K562 (cell line): Measurements from ENCODE around the gene ALB. TPM values are rescaled to one million over a fixed set of nuclear protein-coding genes. Genes with fewer than 3 reads are reported as not detected.

Experiments used
- ATAC-seq: fragments of 200-7000 bp; cut with Tn5 transposase; 3 replicates; pipeline ENCODE4 v1.9.1; 2020; ENCODE audit warnings: moderate library complexity
- BruUV-seq: library from RNA; stranded (reverse); fragments of 400-500 nt; replicated peaks from 2 replicates; lab custom pipeline; 2021; lab: Mats Ljungman, UMichigan
- CTCF ChIA-PET: fragments of 300-600 bp; formaldehyde crosslinking; extraction: SDS; loops from one replicate; lab custom pipeline; 2021; ENCODE audit warnings: low intra/inter-chr PET ratio; lab: Yijun Ruan, JAX
- POLR2A ChIA-PET: fragments of 300-600, 350-650 bp; sonication (Branson Sonifier 250); formaldehyde crosslinking; extraction: SDS; loops from one replicate; lab custom pipeline; 2021; ENCODE audit warnings: antibody characterized with exemption, inconsistent platforms; lab: Yijun Ruan, JAX
- DNase-seq, 4 experiments: peaks; one replicate each; pipeline versions ENCODE4 v3.0.0 to v3.0.0-alpha.2; 2011 to 2018; ENCODE audit warnings: low spot score in 3 of 4, mixed read lengths in 3 of 4; ENCODE audit errors: extremely low read depth in 1 of 4
- FAIRE-seq: peaks from 2 replicates; lab custom pipeline; 2011; peaks lifted over from hg19 to GRCh38; lab: Jason Lieb, UNC
- H2AFZ ChIP-seq: 2 replicates; pipeline ENCODE4 v1.6.0; 2011; ENCODE audit warnings: low read depth, low read length, control low read depth, inconsistent platforms
- H3K27ac ChIP-seq: fragments of 200-600 bp; 3 replicates; pipeline ENCODE4 v1.8.0; 2011; ENCODE audit warnings: low read depth, mild to moderate bottlenecking, control low read depth, inconsistent platforms, low read length, moderate library complexity, mixed read lengths; ENCODE audit errors: extremely low read depth
- H3K27me3 ChIP-seq, 2 experiments: fragments of 300-600 bp in 1 of 2; 2 replicates in 1 of 2; 3 replicates in 1 of 2; pipeline versions ENCODE4 v1.6.0 to v1.8.0; 2011; ENCODE audit warnings: inconsistent platforms in 2 of 2, low read length in 2 of 2, mild to moderate bottlenecking in 1 of 2, mixed read lengths in 1 of 2, moderate library complexity in 1 of 2; ENCODE audit not compliant: control insufficient read depth in 2 of 2, insufficient read depth in 2 of 2
- H3K36me3 ChIP-seq: fragments of 300-600 bp; 3 replicates; pipeline ENCODE4 v1.8.0; 2011; ENCODE audit warnings: mild to moderate bottlenecking, low read length, inconsistent platforms; ENCODE audit not compliant: control insufficient read depth, insufficient read depth
- H3K4me1 ChIP-seq, 2 experiments: fragments of 200-600 bp in 1 of 2; replicated peaks in 1 of 2; 2 replicates in 1 of 2; 3 replicates in 1 of 2; pipeline versions ENCODE4 v1.5.1 to v1.8.0; 2011; ENCODE audit warnings: inconsistent platforms in 2 of 2, low read length in 2 of 2, mild to moderate bottlenecking in 1 of 2, mixed read lengths in 1 of 2, moderate library complexity in 1 of 2; ENCODE audit not compliant: control insufficient read depth in 2 of 2, insufficient read depth in 2 of 2
- H3K4me2 ChIP-seq: 2 replicates; pipeline ENCODE4 v1.6.1; 2011; ENCODE audit warnings: low read length, control low read depth, inconsistent platforms, mixed read lengths; ENCODE audit not compliant: insufficient read depth
- H3K4me3 ChIP-seq: fragments of 200-600 bp; sonication (generic), shearing (Covaris generic); 2 replicates; pipeline ENCODE4 v1.5.1; 2016; ENCODE audit warnings: control low read depth, inconsistent platforms
- H3K79me2 ChIP-seq: fragments of 200-600 bp; 3 replicates; pipeline ENCODE4 v1.8.0; 2011; ENCODE audit warnings: low read length, inconsistent platforms; ENCODE audit not compliant: control insufficient read depth, insufficient read depth
- H3K9ac ChIP-seq, 2 experiments: 2 replicates each; pipeline versions ENCODE4 v1.6.0 to v1.6.1; 2011; ENCODE audit warnings: low read depth in 2 of 2, low read length in 2 of 2, control low read depth in 1 of 2, inconsistent platforms in 1 of 2, mild to moderate bottlenecking in 1 of 2, mixed read lengths in 1 of 2; ENCODE audit not compliant: insufficient read depth in 1 of 2
- H3K9me1 ChIP-seq: one replicate; pipeline ENCODE4 v1.6.0; 2011; ENCODE audit warnings: inconsistent platforms, mild to moderate bottlenecking, low read length, moderate library complexity; ENCODE audit not compliant: control insufficient read depth, insufficient read depth
- H3K9me3 ChIP-seq: replicated peaks from 2 replicates; pipeline ENCODE4 v1.5.1; 2011; ENCODE audit warnings: low read depth, low read length, inconsistent platforms; ENCODE audit not compliant: control insufficient read depth, insufficient read depth
- H4K20me1 ChIP-seq: replicated peaks from 2 replicates; pipeline ENCODE4 v1.6.1; 2011; ENCODE audit warnings: low read length, inconsistent platforms, mixed read lengths; ENCODE audit not compliant: control insufficient read depth, insufficient read depth
- WGBS: fragments of 100-300 bp; shearing (Covaris generic); methylation state at CpG from one replicate; pipeline ENCODE4 v1.1.6; 2016; ENCODE audit warnings: low coverage, mixed read lengths; ENCODE audit not compliant: insufficient coverage; ENCODE audit errors: missing lambda C conversion rate; 5-methylcytosine and 5-hydroxymethylcytosine counted together
- in situ Hi-C: fragments of 300-500 bp; cut with MboI; formaldehyde crosslinking; loops from 4 replicates; pipeline ENCODE4 v1.15.0; 2018; ENCODE audit warnings: inconsistent platforms, mixed read lengths
- intact Hi-C: fragments of 100-400 bp; cut with micrococcal nuclease; formaldehyde crosslinking; loops from 2 replicates; pipeline ENCODE4 v1.14.2; 2022
- polyA plus RNA-seq, 8 experiments: library from polyadenylated mRNA; depleted of rRNA in 4 of 8; stranded (reverse) in 5 of 8; unstranded in 3 of 8; fragments of >200 nt; fragmentation: Nextera tagmentation in 2 of 8; fragmentation: Illumina TruSeq in 1 of 8; extraction: Ambion mirVana in 2 of 8; extraction: Trizol in 1 of 8; gene quantifications; 2 replicates each; pipeline versions ENCODE4 v1.2.1 to v1.2.3, GENCODE V29; 2011 to 2014; ENCODE audit warnings: inconsistent platforms in 1 of 8, missing spikeins in 1 of 8
- total RNA-seq, 7 experiments: library from RNA; depleted of rRNA in 6 of 7; stranded (reverse); fragments of >200 nt in 6 of 7; fragmentation: Illumina TruSeq in 2 of 7; extraction: Trizol in 2 of 7; gene quantifications; 2 replicates each; pipeline versions ENCODE4 v1.2.1 to v1.2.3, GENCODE V29; 2011 to 2021; ENCODE audit warnings: low replicate concordance in 1 of 7
- TF ChIP-seq, protein P1 (sequence below): sonication (generic); formaldehyde crosslinking; IDR thresholded peaks from 2 replicates; pipeline ENCODE4 v1.8.1; 2022; ENCODE audit warnings: missing genetic modification reagents
- TF ChIP-seq, protein P2 (sequence below): sonication (generic); formaldehyde crosslinking; IDR thresholded peaks from 2 replicates; pipeline ENCODE4 v1.8.0; 2022; ENCODE audit warnings: mild to moderate bottlenecking, missing genetic modification reagents, borderline replicate concordance
- TF ChIP-seq, protein P3 (sequence below), 2 experiments: fragments of 450-650 bp in 1 of 2; sonication (generic) in 1 of 2; formaldehyde crosslinking in 1 of 2; IDR thresholded peaks; 2 replicates each; pipeline versions ENCODE4 v1.7.1 to v1.9.0; 2016 to 2022; ENCODE audit warnings: inconsistent platforms in 1 of 2, mild to moderate bottlenecking in 1 of 2, missing genetic modification reagents in 1 of 2
- TF ChIP-seq, protein P4 (sequence below): fragments of 450-650 bp; formaldehyde crosslinking; IDR thresholded peaks from 2 replicates; pipeline ENCODE4 v1.4.0; 2020; ENCODE audit warnings: mild to moderate bottlenecking, moderate library complexity

ALB gene
- total and polyA plus RNA-seq, 9 of the 15 experiments (the other 6 are each of a cell fraction or from before 2014, with no cell fraction given), result 0.04 to 18.5 (median 0.20) TPM; not detected in 2

DNA sequence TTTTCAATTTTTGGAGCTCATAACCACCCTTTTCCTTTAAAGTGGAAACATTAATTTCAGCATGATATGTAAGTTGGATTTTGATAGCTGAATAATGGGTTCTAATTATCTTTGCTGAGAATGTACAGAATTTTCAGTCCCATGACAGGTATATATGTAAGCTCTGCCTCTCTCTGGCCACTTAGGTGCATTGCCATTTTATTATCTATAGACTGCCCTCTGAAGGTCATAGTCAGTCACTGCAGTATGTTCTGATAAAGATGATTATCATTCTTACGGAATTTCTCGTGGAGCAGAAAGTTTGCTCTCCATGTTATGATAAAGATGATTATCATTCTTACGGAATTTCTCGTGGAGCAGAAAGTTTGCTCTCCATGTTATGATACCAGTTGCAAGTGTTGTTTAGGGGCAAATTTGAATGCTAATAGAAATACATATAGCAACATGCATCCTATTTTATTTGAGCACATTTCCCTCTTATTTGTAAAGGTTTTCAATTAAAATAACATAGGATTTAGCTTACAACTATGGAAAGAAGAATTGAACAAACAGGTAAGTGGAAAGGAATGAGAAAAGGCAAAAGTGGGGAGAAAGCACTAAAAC lies 42.4 kb downstream of the ALB start (continued):
- TF ChIP-seq, protein P1, sequence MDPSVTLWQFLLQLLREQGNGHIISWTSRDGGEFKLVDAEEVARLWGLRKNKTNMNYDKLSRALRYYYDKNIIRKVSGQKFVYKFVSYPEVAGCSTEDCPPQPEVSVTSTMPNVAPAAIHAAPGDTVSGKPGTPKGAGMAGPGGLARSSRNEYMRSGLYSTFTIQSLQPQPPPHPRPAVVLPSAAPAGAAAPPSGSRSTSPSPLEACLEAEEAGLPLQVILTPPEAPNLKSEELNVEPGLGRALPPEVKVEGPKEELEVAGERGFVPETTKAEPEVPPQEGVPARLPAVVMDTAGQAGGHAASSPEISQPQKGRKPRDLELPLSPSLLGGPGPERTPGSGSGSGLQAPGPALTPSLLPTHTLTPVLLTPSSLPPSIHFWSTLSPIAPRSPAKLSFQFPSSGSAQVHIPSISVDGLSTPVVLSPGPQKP, result no peak
- TF ChIP-seq, protein P2, sequence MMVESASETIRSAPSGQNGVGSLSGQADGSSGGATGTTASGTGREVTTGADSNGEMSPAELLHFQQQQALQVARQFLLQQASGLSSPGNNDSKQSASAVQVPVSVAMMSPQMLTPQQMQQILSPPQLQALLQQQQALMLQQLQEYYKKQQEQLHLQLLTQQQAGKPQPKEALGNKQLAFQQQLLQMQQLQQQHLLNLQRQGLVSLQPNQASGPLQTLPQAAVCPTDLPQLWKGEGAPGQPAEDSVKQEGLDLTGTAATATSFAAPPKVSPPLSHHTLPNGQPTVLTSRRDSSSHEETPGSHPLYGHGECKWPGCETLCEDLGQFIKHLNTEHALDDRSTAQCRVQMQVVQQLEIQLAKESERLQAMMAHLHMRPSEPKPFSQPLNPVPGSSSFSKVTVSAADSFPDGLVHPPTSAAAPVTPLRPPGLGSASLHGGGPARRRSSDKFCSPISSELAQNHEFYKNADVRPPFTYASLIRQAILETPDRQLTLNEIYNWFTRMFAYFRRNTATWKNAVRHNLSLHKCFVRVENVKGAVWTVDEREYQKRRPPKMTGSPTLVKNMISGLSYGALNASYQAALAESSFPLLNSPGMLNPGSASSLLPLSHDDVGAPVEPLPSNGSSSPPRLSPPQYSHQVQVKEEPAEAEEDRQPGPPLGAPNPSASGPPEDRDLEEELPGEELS (CRISPR knock-in tag), result no peak
- TF ChIP-seq, all 486 proteins: peak for 11

DNA sequence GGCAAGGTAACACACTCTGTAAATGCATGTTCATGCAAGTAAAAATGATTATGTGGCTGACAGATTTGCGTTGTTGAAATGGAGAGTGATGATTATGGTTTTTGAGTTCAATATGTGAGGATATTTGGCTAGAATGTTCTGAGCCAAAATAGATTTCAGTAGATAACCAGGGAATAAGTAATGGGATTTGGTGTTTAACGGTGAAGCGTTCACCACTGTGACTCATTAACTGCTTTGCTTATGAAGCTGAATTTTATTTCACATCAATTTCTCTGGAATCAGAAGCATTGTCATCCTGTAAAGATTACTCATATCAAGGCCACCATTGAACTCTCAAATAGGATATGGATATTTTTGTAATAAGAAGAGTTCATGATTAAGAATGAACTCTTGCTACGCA lies 43.6 kb downstream of the ALB start:
- H4K20me1 ChIP-seq, result no peaks in the 10 kb centered on the region
- H3K27ac ChIP-seq, result no peak overlapping the region
- DNase-seq (no peak), ATAC-seq (no peak), FAIRE-seq (no peak)
- no peak overlapping the region for H2AFZ ChIP-seq
- no peak overlapping the region for H3K9ac ChIP-seq
- H3K79me2 ChIP-seq, result no peaks in the 10 kb centered on the region
- BruUV-seq, result no TSS peak
- peaks cover 5 to 12% of the 10 kb centered on the region in 2 experiments; a peak in 3 of 5 replicates for H3K4me1 ChIP-seq
- no peaks in the 10 kb centered on the region for H3K36me3 ChIP-seq
- WGBS, result 65% methylated on average over 4 of the region's 4 CpGs
- ChIA-PET POLR2A (no interaction called here), CTCF (interaction anchor here (0.7 to 1.0 kb wide), 2 partner anchors 135 to 206 kb away, joined by 3 read pairs; no protein-coding TSS in a partner anchor)
- H3K27me3 ChIP-seq, result no peaks in the 10 kb centered on the region
- in situ Hi-C loops (no loop called here), intact Hi-C loops (loop anchor here (10.0 kb wide), 2 partner anchors 133 to 207 kb away; no protein-coding TSS in a partner anchor)
- H3K4me3 ChIP-seq, result no peak overlapping the region
- no peaks in the 10 kb centered on the region for H3K9me1 ChIP-seq
- no peaks in the 10 kb centered on the region for H3K9me3 ChIP-seq
- H3K4me2 ChIP-seq, result no peak overlapping the region
- TF ChIP-seq, protein P3, sequence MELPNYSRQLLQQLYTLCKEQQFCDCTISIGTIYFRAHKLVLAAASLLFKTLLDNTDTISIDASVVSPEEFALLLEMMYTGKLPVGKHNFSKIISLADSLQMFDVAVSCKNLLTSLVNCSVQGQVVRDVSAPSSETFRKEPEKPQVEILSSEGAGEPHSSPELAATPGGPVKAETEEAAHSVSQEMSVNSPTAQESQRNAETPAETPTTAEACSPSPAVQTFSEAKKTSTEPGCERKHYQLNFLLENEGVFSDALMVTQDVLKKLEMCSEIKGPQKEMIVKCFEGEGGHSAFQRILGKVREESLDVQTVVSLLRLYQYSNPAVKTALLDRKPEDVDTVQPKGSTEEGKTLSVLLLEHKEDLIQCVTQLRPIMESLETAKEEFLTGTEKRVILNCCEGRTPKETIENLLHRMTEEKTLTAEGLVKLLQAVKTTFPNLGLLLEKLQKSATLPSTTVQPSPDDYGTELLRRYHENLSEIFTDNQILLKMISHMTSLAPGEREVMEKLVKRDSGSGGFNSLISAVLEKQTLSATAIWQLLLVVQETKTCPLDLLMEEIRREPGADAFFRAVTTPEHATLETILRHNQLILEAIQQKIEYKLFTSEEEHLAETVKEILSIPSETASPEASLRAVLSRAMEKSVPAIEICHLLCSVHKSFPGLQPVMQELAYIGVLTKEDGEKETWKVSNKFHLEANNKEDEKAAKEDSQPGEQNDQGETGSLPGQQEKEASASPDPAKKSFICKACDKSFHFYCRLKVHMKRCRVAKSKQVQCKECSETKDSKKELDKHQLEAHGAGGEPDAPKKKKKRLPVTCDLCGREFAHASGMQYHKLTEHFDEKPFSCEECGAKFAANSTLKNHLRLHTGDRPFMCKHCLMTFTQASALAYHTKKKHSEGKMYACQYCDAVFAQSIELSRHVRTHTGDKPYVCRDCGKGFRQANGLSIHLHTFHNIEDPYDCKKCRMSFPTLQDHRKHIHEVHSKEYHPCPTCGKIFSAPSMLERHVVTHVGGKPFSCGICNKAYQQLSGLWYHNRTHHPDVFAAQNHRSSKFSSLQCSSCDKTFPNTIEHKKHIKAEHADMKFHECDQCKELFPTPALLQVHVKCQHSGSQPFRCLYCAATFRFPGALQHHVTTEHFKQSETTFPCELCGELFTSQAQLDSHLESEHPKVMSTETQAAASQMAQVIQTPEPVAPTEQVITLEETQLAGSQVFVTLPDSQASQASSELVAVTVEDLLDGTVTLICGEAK (IDR thresholded peaks at IDR 0.05), result no peak
- TF ChIP-seq, protein P3 (CRISPR knock-in tag; IDR thresholded peaks at IDR 0.05), result no peak
- TF ChIP-seq, protein P4, sequence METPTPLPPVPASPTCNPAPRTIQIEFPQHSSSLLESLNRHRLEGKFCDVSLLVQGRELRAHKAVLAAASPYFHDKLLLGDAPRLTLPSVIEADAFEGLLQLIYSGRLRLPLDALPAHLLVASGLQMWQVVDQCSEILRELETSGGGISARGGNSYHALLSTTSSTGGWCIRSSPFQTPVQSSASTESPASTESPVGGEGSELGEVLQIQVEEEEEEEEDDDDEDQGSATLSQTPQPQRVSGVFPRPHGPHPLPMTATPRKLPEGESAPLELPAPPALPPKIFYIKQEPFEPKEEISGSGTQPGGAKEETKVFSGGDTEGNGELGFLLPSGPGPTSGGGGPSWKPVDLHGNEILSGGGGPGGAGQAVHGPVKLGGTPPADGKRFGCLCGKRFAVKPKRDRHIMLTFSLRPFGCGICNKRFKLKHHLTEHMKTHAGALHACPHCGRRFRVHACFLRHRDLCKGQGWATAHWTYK, result no peak
